HG03064 (cell line): ENCODE measurements around the gene ERVFRD-1.
"Not testable (repeated sequence)": the region's sequence is repeated elsewhere in the genome, so short reads cannot be mapped to it uniquely, and the experiment has no call there.

Experiments used
- ATAC-seq: cut with Tn5 transposase; IDR thresholded peaks from one replicate; pipeline ENCODE4 v1.9.1; 2021; ENCODE audit warnings: low read depth; ENCODE audit not compliant: unreplicated experiment

The ERVFRD-1 gene

GRCh38 chr6:11130605-11131004 lies 19.1 kb upstream of the ERVFRD-1 start:
- no peak for ATAC-seq

- ATAC-seq, result no peak
Measured at GRCh38 chr6:11129908-11130565, 18.5 kb upstream of the ERVFRD-1 start.

DNA sequence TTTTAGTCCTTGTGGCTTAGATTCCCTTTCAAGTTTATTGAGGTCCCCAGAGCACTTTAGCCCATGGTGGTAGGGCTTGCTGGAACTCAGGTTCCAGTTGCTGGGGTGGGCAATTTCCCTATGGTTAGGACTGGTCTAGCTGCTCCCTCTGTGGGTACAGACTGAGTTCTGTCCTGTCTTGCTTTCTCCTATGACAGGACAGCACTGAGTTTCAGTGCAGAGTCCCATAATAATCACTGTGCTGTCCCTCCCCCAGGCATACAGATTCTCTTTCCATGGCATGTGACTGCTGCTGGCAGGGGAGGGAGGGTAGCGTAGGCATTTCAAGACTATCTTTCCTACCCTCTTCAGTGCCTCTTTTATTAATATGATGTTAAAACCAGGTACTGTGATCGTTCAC lies 17.1 kb upstream of the ERVFRD-1 start:
- no peak for ATAC-seq

GRCh38 chr6:11126876-11127275 lies 15.4 kb upstream of the ERVFRD-1 start:
- no peak for ATAC-seq

- ATAC-seq, result no peak
Measured at GRCh38 chr6:11123978-11124377, 12.5 kb upstream of the ERVFRD-1 start.

GRCh38 chr6:11122380-11122779 lies 10.9 kb upstream of the ERVFRD-1 start:
- ATAC-seq, result no peak

DNA sequence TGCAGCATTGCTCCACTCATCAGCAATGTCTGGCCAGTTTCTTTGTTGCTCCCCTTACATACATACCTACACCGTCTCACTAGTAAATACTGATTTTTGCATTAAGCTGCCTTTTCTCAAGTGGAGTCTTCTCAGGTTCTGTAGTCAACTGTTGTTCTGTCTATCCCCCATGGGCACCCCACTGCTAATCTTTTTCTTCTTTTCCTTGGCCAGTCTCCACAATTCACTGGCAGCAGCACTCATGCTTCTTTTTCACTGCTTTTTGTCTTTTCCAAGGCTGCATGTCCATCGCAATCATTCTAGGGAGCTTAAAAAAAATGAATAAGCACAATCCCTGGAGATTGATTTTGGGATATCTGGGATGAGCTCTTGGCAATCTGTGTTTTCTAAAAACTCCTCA lies 10.3 kb upstream of the ERVFRD-1 start:
- no peak for ATAC-seq

- no peak for ATAC-seq
Measured at GRCh38 chr6:11120271-11121005, 8.9 kb upstream of the ERVFRD-1 start.

DNA sequence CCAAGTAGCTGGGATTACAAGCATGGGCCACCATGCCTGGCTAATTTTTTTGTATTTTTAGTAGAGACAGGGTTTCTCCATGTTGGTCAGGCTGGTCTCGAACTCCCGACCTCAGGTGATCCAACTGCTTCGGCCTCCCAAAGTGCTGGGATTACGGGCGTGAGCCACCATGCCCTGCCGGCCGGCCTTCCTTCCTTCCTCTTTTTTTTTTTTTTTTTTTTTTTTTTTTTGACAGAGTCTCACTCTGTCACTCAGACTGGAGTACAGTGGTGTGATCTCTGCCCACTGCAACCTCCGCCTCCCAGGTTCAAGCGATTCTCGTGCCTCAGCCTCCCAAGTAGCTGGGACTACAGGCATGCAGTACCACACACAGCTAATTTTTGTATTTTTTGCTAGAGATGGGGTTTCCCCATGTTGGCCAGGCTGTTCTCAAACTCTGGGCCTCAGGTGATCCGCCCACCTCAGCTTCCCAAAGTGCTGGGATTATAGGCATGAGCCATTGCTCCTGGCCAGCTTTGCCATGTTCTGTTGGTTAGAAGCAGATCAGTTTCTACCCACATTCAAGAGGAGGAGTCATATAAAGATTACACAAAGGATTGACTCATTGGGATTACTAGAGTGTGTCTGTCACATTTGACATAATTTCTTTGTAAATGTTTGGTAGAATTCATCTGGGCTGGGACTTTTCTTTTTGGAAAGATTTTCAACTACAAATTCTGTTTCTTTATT lies 4.4 kb upstream of the ERVFRD-1 start:
- not testable (repeated sequence) for ATAC-seq

GRCh38 chr6:11113038-11113437 lies 1.5 kb upstream of the ERVFRD-1 start:
- no peak for ATAC-seq

DNA sequence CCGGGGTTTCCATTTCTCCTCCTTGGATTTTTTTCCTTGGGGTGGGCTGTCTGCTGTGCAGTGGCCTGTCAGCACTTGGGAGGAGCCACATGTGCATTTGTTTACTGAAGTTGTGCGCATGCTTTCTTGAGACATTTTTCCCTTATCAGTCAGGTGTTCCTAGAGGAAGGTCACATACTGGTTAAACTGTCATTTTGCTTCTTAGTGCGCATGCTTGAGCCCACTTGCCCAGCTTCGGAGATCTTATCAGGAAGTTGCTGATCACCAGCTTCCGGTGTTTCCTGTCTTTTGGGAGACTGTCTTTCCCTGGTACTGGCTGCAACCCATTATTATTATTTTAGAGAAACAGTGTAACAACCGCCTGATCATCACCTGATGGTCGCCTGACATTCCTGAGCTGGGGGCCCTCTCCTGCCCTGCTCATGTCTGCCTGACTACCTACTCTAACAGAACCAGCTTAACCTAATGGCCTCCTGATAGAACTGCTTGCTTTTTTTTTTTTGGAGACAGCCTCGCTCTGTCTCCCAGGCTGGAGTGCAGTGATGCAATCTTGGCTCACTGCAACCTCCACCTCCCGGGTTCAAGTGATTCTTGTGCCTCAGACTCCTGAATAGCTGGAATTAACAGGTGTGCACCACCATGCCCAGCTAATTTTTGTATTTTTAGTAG lies 378 bp upstream of the ERVFRD-1 start:
- no peak for ATAC-seq

- no peak for ATAC-seq
Measured at GRCh38 chr6:11108726-11109125, 2.8 kb downstream of the ERVFRD-1 start.

GRCh38 chr6:11103065-11103464 lies 8.5 kb downstream of the ERVFRD-1 start:
- ATAC-seq, result no peak

GRCh38 chr6:11101417-11101816 lies 10.1 kb downstream of the ERVFRD-1 start:
- no peak for ATAC-seq

DNA sequence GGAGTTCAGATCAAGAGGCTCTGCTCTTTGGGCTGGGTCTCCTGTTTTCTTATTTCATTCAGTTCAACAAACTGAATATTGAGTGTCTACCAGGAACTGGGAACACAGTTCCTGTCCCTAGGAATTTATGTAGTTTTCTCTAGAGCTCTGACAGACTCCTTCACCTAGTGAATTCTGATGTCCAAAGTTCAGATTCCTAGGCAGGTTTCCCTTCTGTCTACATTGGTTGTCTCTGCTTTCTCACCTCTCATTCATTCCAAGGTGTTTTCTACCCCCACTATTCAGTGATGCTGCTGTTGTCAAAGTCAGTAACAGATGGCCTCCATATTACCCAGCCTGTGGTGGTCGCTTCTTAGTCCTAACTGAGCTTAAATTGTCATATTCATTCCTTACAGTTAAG lies 13.5 kb downstream of the ERVFRD-1 start:
- ATAC-seq, result no peak

- ATAC-seq, result no peak
Measured at GRCh38 chr6:11097476-11097875, 14.0 kb downstream of the ERVFRD-1 start.

DNA sequence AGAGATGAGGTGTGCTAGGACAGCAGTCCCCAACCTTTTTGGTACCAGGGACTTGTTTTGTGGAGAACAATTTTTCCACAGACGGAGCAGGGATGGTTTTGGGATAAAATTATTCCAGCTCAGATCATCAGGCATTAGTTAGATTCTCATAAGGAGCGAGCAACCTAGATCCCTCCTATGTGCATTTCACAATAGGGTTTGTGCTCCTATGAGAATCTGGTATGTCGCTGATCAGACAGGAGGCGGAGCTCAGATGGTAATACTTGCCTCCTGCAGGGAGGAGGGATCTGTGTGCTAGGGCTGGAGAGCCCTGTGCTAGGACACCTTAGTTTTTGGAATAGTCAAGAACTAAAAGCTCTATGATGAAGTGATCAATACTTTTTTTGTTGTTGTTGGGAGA lies 15.4 kb downstream of the ERVFRD-1 start:
- no peak for ATAC-seq

DNA sequence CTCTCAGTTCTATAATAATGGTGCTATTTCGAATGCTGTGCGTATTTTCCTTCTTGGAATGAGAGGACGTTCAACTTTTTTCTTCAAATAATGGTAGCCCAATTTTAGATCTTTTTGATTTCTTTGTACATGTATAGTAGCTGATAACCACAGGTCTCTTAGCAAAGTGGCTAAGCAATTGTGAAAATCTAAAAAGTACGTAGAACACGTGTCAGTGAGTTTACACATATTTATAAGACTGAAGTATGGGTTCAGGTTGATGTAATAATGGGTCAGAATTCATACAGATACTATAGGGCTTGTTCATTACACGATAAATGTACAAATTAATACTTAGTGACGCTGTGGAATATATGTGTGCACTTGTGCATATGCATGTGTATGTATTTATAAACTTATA lies 16.6 kb downstream of the ERVFRD-1 start:
- no peak for ATAC-seq

DNA sequence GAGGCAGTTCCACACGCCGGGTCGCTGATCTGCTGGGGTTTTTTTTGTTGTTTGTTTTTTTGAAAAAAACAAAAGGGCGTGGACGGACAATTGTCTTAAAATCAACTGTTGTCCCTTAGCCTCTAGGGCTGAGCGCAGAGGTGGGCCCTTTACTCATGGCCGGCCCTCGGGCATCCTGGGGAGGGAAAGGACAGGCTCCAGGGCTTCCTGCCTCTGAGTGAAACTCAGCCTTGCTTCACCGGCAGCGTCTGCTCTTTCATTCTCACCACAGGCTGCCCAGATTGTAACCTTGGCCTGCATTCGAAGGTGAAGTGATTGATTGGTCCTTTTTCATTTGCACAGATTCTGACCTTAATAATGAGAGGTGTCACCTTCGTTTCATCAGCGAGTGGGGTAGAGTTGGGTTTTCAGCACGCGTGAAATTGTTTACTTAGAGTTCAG lies 17.1 kb downstream of the ERVFRD-1 start:
- ATAC-seq, result peak; percentile 47

DNA sequence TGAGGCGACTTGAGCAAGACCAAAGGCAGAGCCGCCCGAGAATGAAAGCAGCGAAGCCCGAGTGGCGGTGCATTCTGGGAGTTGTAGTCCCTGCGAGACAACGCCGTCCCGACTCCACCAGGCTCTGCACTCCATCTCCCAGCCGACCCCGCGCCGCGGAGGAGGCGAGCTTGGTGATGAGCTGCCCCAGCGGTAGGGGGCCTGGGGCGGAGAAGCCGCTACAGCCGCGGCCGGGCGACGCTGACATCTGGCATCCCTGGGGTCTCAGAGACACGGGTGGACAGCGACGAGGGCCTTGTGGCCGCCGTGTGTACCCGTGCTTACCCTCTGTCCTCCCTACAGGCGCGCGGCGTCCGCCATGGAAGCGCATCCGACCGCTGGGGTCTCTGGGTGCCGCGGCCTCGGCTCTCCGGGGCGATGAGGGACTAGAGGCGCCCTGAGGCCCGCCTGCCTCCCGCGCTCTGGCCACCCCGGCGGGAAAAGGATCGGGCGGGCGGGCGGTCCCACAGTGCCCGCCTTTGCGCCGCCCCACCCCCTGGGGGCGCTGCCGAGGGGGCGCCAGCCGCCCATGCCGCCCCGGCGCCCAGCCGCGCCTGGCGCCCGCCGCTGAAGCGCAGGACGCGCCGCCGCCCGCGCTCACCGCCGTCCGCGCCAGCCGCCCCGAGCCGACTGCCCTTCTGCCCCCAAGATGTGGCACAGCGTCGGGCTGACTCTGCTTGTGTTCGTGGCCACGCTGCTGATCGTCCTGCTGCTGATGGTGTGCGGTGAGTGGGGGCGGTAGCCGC lies 17.7 kb downstream of the ERVFRD-1 start, which contains the start of gene SMIM13:
SMIM13 (plus strand) TSS at position 209 of the 785 bp plus-strand sequence; CDS start at position 689, 480 bp downstream.
- peak; percentile 88 for ATAC-seq
